Activated CD4-positive, alpha-beta T cell treated with anti-CD3 and anti-CD28 coated beads, Interleukin-2, amount 10 ng/mL, durations not matched to agents 7 days and 5 days (primary cell): Measurements from ENCODE around the gene MAPKAPK5. TPM values are rescaled to one million over a fixed set of nuclear protein-coding genes. Genes with fewer than 3 reads are reported as not detected.
"Not testable (repeated sequence)": the region's sequence is repeated elsewhere in the genome, so short reads cannot be mapped to it uniquely, and the experiment has no call there.

Experiments
- CTCF ChIA-PET: fragments of 350-600 bp; sonication (Branson Sonifier 250); formaldehyde crosslinking; loops from one replicate; lab custom pipeline; 2021; ENCODE audit warnings: antibody characterized with exemption; lab: Charles Lee
- POLR2A ChIA-PET: fragments of 350-600 bp; sonication (Branson Sonifier 250); formaldehyde crosslinking; loops from one replicate; lab custom pipeline; 2021; ENCODE audit warnings: antibody characterized with exemption; lab: Charles Lee
- DNase-seq: peaks from one replicate; pipeline ENCODE4 v3.0.0-alpha.2; 2020
- H3K27ac Mint-ChIP-seq: one replicate; pipeline ENCODE4 v1.8.0; 2021; ENCODE audit warnings: mild to moderate bottlenecking, moderate library complexity, mixed read lengths
- H3K27me3 Mint-ChIP-seq: one replicate; pipeline ENCODE4 v1.8.0; 2021; ENCODE audit warnings: mixed read lengths
- H3K36me3 Mint-ChIP-seq: one replicate; pipeline ENCODE4 v1.8.0; 2021; ENCODE audit warnings: low read depth, mixed read lengths
- H3K4me1 Mint-ChIP-seq: one replicate; pipeline ENCODE4 v1.8.0; 2021; ENCODE audit warnings: mixed read lengths
- H3K4me3 Mint-ChIP-seq: one replicate; pipeline ENCODE4 v1.8.0; 2021; ENCODE audit warnings: mild to moderate bottlenecking, moderate library complexity, mixed read lengths
- H3K9me3 Mint-ChIP-seq: one replicate; pipeline ENCODE4 v1.8.0; 2021; ENCODE audit warnings: mixed read lengths
- total RNA-seq, 2 experiments: library from RNA; stranded (reverse); gene quantifications; one replicate each; pipeline ENCODE4 v1.2.3, GENCODE V29; 2021

MAPKAPK5 gene
- total RNA-seq, 2 experiments from 2014 or later: 43.7 to 47.6 TPM

- no peaks in the 10 kb centered on the region for H3K9me3 Mint-ChIP-seq
- H3K4me3 Mint-ChIP-seq: no peak overlapping the region
- ChIA-PET CTCF (interaction anchor here (0.5 to 0.8 kb wide), 3 partner anchors 13 to 446 kb away, joined by 3 read pairs; no protein-coding TSS in a partner anchor), POLR2A (no interaction called here)
- H3K27me3 Mint-ChIP-seq: peaks cover 62% of the 10 kb centered on the region
- no peak for DNase-seq
- H3K27ac Mint-ChIP-seq: no peak overlapping the region
- H3K4me1 Mint-ChIP-seq: peaks cover 2% of the 10 kb centered on the region
- H3K36me3 Mint-ChIP-seq: no peaks in the 10 kb centered on the region
Observed at GRCh38 chr12:111819191-111820158, 22.6 kb upstream of the MAPKAPK5 start.

- H3K4me3 Mint-ChIP-seq, H3K27ac Mint-ChIP-seq, CTCF ChIA-PET, H3K36me3 Mint-ChIP-seq, DNase-seq, H3K9me3 Mint-ChIP-seq, H3K4me1 Mint-ChIP-seq, POLR2A ChIA-PET: not testable (repeated sequence)
- H3K27me3 Mint-ChIP-seq: peaks cover 63% of the 10 kb centered on the region
Observed at GRCh38 chr12:111820828-111821227, 21.2 kb upstream of the MAPKAPK5 start.

GRCh38 chr12:111822886-111823285 is 19.1 kb upstream of the MAPKAPK5 start:
- H3K27me3 Mint-ChIP-seq: peaks cover 54% of the 10 kb centered on the region
- H3K27ac Mint-ChIP-seq: no peak overlapping the region
- no peak overlapping the region for H3K4me3 Mint-ChIP-seq
- ChIA-PET POLR2A (no interaction called here), CTCF (no interaction called here)
- no peaks in the 10 kb centered on the region for H3K9me3 Mint-ChIP-seq
- DNase-seq: no peak
- H3K36me3 Mint-ChIP-seq: no peaks in the 10 kb centered on the region
- H3K4me1 Mint-ChIP-seq: peaks cover 2% of the 10 kb centered on the region

GRCh38 chr12:111823891-111824290 is 18.1 kb upstream of the MAPKAPK5 start:
- H3K4me3 Mint-ChIP-seq: no peak overlapping the region
- no peaks in the 10 kb centered on the region for H3K9me3 Mint-ChIP-seq
- H3K27me3 Mint-ChIP-seq: peaks cover 52% of the 10 kb centered on the region
- no peaks in the 10 kb centered on the region for H3K36me3 Mint-ChIP-seq
- H3K27ac Mint-ChIP-seq: no peak overlapping the region
- H3K4me1 Mint-ChIP-seq: peaks cover 2% of the 10 kb centered on the region
- ChIA-PET POLR2A (no interaction called here), CTCF (no interaction called here)
- DNase-seq: no peak

GRCh38 chr12:111824312-111824711 is 17.7 kb upstream of the MAPKAPK5 start:
- H3K27ac Mint-ChIP-seq, POLR2A ChIA-PET, H3K4me3 Mint-ChIP-seq, CTCF ChIA-PET, H3K36me3 Mint-ChIP-seq, H3K4me1 Mint-ChIP-seq, H3K9me3 Mint-ChIP-seq: not testable (repeated sequence)
- H3K27me3 Mint-ChIP-seq: peaks cover 50% of the 10 kb centered on the region
- DNase-seq: peak; percentile 10

- Mint-ChIP-seq H3K4me1 (peaks cover 2% of the 10 kb centered on the region), H3K27me3 (peaks cover 43% of the 10 kb centered on the region), H3K9me3 (no peaks in the 10 kb centered on the region), H3K36me3 (no peaks in the 10 kb centered on the region), H3K4me3 (no peak overlapping the region), H3K27ac (no peak overlapping the region)
- POLR2A ChIA-PET: no interaction called here
- CTCF ChIA-PET: interaction anchor here (0.6 to 1.6 kb wide), 3 partner anchors 13 to 168 kb away, joined by 3 to 6 read pairs (median 6); no protein-coding TSS in a partner anchor
- DNase-seq: no peak
Observed at GRCh38 chr12:111825509-111825908, 16.5 kb upstream of the MAPKAPK5 start.

GRCh38 chr12:111826316-111826715 is 15.7 kb upstream of the MAPKAPK5 start:
- no peaks in the 10 kb centered on the region for H3K36me3 Mint-ChIP-seq
- ChIA-PET POLR2A (no interaction called here), CTCF (interaction anchor here (1.2 to 1.6 kb wide), 2 partner anchors 13 to 20 kb away, joined by 3 to 6 read pairs; no protein-coding TSS in a partner anchor)
- no peaks in the 10 kb centered on the region for H3K9me3 Mint-ChIP-seq
- peaks cover 2% of the 10 kb centered on the region for H3K4me1 Mint-ChIP-seq
- H3K27ac Mint-ChIP-seq: no peak overlapping the region
- H3K4me3 Mint-ChIP-seq: no peak overlapping the region
- peaks cover 37% of the 10 kb centered on the region for H3K27me3 Mint-ChIP-seq
- no peak for DNase-seq

GRCh38 chr12:111826992-111827391 is 15.0 kb upstream of the MAPKAPK5 start:
- ChIA-PET POLR2A (no interaction called here), CTCF (interaction anchor here (1.2 to 1.6 kb wide), 2 partner anchors 14 to 19 kb away, joined by 3 to 6 read pairs; no protein-coding TSS in a partner anchor)
- Mint-ChIP-seq H3K27me3 (peaks cover 31% of the 10 kb centered on the region), H3K27ac (no peak overlapping the region), H3K9me3 (no peaks in the 10 kb centered on the region), H3K36me3 (no peaks in the 10 kb centered on the region), H3K4me3 (no peak overlapping the region), H3K4me1 (peaks cover 2% of the 10 kb centered on the region)
- DNase-seq: no peak

- CTCF ChIA-PET: interaction anchor here (0.6 to 1.3 kb wide), 2 partner anchors 15 to 60 kb away, joined by 3 to 4 read pairs; no protein-coding TSS in a partner anchor
- Mint-ChIP-seq H3K4me3 (no peak overlapping the region), H3K27me3 (peaks cover 29% of the 10 kb centered on the region), H3K27ac (no peak overlapping the region), H3K36me3 (no peaks in the 10 kb centered on the region), H3K4me1 (peaks cover 2% of the 10 kb centered on the region), H3K9me3 (no peaks in the 10 kb centered on the region)
- DNase-seq: no peak
- POLR2A ChIA-PET: no interaction called here
Observed at GRCh38 chr12:111827907-111828306, 14.1 kb upstream of the MAPKAPK5 start.

GRCh38 chr12:111828338-111828979 is 13.6 kb upstream of the MAPKAPK5 start:
- no peak overlapping the region for H3K27ac Mint-ChIP-seq
- no peaks in the 10 kb centered on the region for H3K9me3 Mint-ChIP-seq
- peaks cover 2% of the 10 kb centered on the region for H3K4me1 Mint-ChIP-seq
- H3K4me3 Mint-ChIP-seq: no peak overlapping the region
- H3K36me3 Mint-ChIP-seq: no peaks in the 10 kb centered on the region
- CTCF ChIA-PET: interaction anchor here (0.6 to 1.3 kb wide), 2 partner anchors 16 to 60 kb away, joined by 3 to 4 read pairs; no protein-coding TSS in a partner anchor
- POLR2A ChIA-PET: no interaction called here
- peaks cover 27% of the 10 kb centered on the region for H3K27me3 Mint-ChIP-seq
- no peak for DNase-seq

- H3K4me1 Mint-ChIP-seq, POLR2A ChIA-PET, CTCF ChIA-PET, H3K9me3 Mint-ChIP-seq, DNase-seq, H3K27ac Mint-ChIP-seq, H3K4me3 Mint-ChIP-seq, H3K36me3 Mint-ChIP-seq: not testable (repeated sequence)
- H3K27me3 Mint-ChIP-seq: peaks cover 20% of the 10 kb centered on the region
Observed at GRCh38 chr12:111829635-111830034, 12.4 kb upstream of the MAPKAPK5 start.

GRCh38 chr12:111834740-111835386 is 7.2 kb upstream of the MAPKAPK5 start:
- DNase-seq: peak; percentile 54
- H3K9me3 Mint-ChIP-seq, CTCF ChIA-PET, H3K4me3 Mint-ChIP-seq, POLR2A ChIA-PET: not testable (repeated sequence)
- Mint-ChIP-seq H3K36me3 (peaks cover 21% of the 10 kb centered on the region), H3K4me1 (peaks cover 35% of the 10 kb centered on the region), H3K27ac (peak overlapping the region; percentile 84), H3K27me3 (peaks cover 15% of the 10 kb centered on the region)
